GM04503 (cell line): ENCODE results near the gene KCNN3.

Experiments
- DNase-seq: peaks from one replicate; pipeline ENCODE4 v3.0.0-alpha.2; 2012; ENCODE audit warnings: low read depth

The KCNN3 gene

DNA sequence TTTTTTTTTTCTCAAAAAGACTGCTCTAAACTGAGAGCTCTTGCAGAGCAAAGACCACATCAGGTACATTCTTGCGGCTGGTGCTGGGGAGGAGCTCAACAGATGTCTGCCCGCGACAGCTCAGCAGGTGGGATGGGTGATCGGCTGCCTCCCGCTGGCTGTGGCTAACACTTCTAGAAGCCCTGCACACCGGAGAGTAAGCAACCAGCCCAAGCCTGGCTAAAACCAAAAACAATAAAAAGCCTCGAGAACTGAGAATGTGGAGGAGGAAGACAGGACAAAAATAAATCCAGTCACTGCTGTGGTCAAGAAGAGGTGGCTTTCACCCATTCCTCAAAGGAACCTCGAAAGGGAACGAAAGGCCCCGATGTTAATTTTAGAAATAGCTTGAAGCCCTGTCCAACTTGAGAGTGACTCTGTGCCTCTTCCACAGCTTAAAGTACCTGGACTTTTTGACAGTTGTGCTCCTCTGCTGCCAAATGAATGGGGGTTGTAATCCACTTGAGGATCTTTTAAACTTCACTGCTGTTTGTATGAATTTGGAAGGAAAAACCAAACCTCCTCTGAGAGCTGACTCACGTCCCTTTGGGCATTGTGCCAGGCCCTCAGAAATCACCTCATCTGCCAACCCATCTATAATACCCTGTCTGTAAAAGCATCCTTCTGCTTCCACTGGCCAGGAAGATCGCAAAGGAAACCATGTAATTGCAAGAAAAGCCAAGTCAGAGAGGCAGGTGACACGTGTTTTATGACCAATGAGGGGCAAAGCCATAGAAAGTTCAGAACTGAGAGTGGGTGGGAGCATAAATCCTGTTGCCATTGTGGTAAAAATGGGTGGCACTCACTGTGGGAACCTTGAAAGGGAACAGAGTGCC, 78.6 kb downstream of the KCNN3 start:
- DNase-seq = no peak

DNA sequence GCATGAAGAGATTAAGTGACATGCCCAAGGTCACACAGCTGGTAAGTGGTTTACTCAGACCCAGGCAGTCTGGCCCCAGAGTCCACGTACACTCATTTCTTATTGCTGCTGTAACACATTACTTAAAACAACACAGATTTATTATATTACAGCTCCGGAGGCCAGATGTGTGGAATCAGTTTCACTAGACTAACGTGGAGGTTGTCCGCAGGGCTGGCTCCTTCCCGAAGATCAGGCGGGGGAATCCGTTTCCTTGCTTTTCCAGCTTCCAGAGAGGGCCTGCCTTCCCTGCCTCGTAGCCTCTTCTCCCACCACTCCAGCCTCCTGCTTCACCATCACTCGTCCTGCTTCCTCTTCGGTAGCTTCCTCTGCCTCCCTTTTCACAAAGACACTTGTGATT, 81.2 kb downstream of the KCNN3 start:
- no peak for DNase-seq

DNA sequence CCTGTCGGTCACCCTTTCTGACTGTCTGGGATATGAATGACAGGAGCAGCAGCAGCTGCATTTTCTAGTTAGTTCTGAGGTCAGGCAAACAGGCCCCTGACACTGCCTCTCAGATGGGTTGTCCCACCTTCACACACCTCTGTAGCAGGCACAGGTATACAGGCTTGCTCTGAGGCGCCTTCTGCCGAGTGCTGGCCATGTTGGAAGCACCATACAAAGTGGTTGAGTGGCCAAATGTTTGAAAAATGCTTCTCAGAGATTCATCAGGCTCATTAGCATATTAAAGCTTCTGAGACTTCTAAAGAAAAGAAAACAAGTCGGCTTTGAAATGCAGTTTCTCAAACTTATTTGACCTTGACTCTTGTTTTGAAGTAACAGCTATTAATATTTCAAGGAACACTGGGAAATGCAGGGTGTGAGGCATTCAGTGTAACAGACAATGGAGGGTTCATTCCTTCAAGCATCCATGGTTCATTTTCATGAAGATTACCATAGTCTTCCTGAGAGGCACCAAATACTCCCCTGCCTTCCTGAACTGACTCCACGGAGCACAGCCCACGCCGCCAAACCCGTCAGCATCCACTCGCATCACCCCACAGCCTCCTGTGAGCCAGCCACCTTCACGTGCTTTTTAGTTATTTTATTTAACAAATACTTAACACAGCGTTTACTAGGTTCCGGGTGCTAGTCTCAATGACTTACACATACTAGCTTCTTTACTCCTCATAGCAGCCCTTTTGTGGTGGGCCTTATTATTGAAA, 81.8 kb downstream of the KCNN3 start:
- DNase-seq = no peak

DNA sequence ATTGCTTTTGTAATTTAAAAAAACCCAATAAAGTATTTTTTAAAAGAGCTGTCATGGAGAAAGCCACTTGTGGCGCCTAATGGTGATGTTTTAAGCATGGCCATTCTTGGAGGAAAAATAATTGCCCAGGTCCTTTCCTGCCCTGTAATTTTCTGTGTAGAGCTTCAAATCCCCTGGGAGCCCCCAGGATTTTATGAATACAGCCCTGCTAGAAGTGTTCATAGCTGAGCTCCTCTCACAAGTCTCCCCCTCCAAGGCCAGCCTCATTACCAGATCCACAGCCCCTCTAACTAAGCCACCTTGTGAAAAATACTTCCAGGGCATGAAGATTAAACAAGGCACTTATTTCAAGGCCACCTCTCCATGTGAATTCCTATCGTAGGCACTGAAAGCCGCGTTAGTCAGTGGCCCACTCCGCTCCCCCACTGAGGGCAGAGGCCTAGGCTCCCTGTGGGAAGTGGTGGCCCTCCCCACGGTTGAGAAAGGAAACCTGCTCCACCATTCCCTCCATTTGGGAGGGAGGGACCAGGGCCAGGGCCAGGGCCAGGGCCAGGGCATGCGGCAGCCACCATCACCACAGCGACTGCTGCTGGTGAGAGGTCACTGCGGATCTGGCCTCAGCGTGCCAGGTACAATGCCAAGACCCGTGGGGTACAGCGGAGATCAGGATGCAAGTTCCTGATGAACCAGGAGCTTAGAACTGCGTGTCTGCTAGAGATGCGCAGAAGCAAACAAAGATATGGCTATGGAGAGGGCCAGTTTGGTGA, 83.1 kb downstream of the KCNN3 start:
- no peak for DNase-seq

DNA sequence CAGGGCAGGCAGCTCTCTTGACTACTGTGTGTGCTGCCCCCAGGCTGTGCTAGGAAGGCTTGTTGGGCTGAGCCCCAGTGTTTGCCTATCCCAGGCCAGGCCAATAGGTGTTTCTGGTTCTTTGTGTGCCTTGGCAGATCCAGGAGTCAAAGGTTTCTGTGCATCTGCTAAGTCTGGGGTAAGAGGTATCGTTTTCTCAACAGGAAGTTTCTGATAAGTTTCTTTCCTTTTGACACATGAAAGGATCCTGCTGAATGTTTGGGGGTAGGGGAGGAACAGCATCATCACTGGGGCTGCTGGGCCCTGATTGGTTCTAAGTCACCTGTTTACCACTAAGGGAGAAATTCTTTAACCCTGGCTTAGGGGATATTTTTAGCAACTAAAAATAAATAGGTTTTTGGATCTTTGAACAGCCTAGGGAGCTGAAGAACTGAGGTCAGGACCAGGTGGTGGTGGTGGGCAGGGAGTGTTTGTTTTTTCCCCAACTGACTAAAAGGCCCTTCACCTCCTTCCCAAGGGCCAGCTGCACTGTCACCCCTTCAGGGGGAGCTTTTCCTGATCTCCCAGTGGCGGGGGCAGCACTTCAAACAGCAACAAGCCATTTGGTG, 85.1 kb downstream of the KCNN3 start:
- no peak for DNase-seq

DNA sequence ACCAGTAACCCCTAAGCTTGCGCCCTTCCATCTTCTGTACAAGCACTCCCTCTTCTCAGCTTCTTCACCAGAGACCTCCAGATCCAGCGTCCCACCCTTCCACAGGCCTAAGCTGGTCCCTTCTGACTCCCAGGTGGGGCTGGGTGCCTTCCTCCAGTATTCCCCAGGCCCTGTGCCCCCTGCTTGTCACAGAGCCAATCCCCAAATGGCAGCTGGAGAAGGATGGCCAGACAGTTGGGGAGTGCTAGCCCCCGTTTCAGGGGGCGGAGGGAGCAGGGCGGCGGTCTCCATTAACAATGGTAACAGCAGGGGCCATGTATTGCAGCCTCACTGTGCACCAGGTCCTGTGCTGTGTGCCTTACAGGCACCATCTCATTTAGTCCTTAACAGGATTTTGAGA, 85.7 kb downstream of the KCNN3 start:
- no peak for DNase-seq

DNA sequence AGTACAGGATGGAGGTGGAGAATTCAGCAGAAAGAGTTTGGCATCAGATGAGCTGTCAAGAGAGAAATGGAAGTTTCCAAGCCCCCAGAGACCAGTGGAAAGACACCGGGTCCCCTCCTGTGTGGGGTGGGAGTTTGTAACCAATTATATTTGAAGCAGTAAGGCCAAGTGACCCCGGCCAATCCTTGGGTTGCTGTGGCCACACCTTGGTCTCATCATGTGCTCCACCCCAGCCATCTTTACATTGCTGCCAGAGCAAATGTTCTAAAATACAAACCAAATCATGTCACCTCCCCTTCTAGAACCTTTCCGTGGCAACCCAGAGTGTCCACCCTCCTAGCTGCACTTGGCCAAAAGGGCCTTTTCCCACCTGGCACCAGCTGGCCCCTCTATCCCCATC, 86.1 kb downstream of the KCNN3 start:
- DNase-seq = no peak

DNA sequence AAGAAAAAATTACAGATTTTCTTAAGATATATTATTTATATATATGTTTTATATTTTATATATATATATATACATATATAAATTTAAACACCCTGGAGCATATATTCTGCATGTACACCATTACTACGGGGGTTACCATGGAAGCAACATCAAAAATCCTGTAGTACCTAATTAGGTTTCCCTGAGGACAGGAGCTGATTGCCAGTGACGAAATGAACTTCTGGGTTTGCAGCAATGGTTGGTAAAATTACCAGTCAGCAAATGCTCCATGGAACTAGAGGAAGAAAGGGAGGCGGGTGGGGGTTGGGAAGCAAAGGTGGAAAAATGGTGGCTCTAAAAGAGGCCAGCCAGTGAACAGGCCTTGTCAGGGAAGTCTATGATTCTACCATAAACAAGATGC, 89.5 kb downstream of the KCNN3 start:
- DNase-seq = no peak

DNA sequence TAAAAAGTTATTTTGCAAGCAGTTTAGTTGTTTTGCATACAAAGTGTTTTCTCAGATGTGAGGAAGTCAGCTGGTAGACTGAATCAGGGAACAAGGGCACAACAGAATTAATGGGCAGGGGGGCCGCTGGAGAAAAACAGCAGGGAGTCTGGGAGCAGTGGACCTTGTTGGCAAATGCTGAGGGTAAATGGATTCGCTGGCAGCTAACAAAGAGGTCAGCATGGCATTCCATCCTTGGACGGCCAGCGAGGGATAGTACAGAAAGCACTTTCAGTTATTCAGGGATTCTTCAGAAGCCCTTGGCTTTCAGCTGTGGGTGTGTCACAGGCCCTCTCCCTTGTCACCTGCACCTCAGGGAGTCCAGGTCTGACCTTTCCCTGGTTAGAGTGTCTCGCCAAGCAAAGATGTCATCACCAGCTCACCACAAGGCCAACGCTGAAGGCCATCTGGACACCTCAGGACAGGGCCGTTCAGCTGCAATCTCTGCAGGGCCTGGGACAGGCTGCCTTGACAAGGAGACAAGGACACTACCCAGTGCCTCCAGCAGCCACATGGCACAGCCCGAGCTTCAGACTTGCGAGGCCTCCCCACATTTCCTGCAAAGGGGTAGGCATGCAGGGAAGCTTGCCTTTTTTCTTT, 90.4 kb downstream of the KCNN3 start:
- no peak for DNase-seq

DNA sequence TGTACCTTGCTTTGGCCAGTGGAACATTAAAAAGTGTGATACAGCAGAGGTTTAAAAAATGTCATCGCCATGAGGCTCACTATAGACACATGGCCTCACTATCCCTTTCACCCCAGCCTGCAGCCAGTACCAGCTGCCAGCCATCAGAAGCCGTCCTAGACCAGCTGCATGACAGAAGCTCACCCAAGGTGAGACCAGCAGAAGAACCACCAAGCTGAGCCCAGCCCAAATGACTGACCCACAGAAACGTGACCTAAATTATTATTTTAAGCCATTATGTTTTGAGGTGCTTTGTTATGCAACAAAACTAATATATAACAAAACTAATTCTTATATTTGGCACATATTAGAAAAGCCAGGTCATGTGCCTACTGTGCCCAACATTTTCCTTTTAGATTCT, 91.1 kb downstream of the KCNN3 start:
- no peak for DNase-seq

DNA sequence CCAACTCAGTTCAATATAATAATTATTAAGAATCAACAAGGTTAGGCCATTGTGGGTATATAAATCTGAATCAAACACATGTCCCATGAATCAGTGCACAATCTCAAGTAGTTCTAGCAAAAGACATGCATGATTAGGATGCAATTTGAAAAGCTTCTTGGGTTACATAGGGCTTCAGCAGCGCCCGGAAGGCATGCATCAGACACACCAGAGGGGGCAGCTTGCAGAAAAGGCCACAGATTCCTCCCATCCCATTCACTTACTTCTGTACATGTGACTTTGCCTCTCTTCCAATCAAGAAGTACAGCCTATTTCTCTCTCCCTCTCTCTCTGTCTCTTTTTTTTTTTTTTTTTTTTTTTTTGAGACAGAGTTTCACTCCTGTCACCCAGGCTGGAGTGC, 91.8 kb downstream of the KCNN3 start:
- no peak for DNase-seq

DNA sequence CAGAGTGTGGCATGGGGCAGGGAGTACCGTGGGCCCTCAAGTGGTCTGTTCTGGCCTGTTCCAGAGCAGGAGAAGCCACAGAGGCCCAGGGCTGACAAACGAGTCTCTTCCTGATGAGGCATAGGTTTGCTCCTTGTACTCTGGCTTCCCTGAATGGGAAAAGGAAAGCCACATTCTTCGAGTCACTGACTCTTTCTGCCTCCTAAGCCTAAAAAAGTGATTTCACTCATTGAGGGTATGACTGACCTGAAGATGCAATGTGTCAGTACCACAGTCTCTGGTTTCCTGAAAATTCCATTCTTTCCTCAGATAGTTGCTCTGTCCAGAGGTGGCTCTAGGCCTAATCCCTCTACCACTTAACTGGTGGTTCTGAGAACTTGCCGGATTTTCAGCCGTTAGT, 92.3 kb downstream of the KCNN3 start:
- DNase-seq = no peak

DNA sequence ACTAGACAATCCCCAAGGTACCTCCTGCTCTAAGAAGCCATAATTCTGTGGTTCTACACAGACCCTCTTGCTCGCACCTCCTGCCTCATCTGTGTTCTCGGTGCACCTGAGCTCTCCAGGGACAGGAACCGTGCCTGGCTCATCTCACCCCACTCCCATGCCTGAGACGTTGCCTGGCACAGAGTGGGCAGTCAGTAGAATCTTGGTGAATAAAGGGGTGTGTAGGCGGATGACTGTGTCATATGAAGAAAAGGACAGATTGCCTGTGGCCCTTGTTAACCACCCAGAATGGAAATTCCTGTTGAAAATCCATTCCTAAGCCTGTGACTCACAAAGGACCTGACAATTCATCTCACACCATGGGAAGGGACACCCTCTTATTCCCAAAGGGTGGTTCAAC, 92.9 kb downstream of the KCNN3 start:
- DNase-seq = no peak

DNA sequence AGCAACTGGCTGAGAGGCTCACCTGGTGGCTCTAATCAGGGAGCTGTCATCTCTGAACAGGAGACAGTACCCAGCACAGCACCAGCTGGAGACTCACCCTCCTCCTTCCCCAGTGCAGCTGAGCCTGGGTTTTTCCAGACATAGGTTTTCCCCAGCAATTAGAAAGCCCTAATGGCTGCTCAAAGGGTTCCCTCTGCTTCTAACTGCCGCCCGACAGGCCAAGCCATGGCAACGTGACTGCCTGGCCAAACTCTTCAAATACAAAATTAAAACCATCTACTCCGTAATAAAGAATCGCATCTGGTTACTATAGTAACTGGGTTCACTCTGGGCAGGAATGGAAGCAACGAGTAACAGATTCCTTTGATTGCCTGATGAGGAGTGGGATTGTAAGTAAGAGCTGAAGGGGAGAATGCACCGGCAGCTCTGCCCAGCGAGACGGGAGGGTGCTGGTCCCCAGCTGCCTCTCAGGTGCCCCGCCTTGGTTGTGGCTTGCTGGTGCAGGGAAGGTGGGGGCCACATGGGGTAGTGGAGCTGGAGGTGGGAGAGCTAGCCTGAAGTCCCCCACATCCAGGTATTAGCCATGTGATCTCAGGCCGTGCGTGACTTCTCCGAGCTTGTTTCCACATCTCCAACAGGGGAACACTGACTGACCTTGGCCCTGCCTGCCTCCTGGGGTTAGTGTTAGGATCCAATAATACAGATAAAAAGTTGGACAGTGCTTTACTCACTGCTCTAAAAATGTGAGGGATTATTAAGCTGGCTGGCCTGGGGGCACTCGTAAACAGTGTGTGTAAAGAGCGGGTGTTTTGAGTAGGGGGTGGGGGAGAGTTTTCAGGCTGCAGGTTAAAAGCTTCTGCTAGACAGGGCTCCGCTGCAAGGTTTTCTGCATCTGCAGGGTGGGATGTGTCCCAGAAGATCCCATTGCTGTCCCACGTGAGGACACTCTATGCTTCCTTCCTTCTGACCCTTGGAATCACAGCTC, 94.2 kb downstream of the KCNN3 start:
- no peak for DNase-seq

DNA sequence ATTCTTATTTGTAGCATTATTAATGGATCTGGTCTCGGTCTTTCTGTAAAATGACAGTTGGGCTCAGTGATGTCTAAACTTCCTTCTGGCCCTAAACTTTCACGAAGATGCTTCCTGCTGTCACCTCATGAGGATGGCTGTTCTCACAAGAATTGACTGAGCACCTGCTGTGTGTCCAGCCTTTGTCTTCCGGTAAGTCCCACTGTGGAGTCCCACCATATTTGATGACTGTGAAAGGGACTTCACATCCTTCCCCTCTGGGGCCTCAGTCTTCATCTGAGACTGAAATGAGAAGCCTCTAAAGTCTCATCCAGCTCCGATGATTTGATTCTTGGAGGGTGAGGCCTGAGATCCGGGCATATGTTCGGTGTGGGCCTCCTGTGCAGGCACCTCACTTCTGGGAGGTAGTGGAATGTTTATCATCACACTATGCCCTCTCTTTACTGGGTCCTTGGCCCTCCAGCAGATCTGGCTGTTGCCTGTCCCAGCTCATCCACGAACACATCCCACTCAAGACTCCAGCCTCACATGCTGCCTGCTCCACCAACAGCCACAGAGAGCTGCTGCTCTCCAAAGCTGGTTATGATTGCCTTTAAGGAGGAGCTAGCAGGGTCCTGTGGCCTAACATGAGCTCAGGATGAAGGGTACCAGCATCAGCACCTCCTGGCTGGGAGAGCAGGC, 95.8 kb downstream of the KCNN3 start:
- DNase-seq = no peak

DNA sequence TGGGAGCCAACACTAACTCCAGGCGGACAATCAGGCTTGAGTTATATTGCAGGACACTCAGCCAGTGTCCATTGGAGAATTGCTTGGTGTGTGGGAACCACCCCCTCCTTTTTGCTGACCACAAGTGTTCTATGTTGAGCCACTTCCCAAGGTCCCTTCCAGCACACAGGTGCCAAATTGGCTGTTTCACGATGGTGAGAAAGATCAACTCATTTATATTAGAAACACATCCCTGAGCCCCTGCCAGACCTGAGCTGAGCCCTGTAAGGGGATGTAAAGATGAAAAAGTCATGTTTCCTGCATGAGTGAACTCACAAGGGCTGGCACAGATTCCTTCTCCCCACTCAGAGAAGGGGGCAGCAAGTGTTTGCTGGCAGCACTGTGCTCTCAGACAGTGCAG, 96.5 kb downstream of the KCNN3 start:
- DNase-seq = no peak

DNA sequence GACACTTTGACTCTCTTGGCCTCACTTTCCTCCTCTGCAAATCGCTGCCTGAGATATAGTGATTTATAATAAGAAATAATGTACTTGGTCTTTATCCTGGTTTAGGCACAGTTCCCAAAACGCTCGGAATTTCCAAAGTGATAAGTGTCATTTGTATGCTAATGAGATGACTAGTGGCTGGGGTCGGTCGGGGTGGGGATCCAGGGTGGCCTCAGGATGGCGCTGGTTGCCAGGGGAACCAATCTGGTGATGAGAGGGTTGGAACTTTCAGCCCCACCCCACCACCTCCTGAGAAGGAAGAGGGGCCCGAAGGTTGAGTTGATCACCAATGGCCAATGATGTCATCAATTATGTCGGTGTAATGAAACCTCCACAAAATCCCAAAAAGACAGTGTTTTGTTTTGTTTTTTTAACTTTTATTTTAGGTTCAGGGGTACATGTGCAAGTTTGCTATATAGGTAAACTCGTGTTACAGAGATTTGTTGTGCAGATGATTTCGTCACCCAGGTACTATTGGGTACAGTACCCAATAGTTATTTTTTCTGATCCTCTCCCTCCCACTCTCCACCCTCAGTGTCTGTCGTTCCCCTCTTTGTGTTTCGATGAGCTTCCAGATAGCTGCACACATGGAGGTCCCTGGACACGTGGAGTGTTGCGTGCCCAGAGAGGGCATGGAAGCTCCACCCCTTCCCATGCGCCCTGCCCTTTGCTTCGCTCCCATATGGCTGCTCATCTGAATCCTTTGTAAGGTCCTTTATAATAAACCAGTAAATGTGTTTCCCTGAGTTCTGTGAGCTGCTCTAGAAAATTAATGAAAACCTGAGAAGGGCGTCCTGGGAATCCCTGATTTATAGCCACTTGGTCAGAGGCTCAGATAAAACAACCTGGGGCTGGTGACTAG, 97.2 kb downstream of the KCNN3 start:
- no peak for DNase-seq

DNA sequence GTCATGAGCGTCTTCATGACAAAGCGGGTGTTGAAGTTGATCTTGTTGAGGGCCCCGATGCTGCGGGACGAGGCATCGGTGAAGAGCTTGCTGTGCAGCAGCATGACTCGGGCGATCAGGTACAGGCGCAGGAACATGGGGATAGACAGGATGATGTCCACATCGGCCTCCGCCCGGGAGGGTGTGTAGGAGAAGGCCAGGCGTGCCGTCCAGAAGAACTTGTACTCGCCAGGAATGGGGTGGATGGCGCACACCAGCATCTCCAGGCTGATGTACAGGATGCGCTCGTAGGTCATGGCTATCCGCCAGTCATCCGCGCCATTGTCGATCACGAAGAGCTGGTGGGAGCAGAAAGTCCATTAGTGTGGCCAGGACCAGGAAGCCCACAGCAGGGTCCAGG, 98.0 kb downstream of the KCNN3 start:
- DNase-seq = no peak
